Dedifferentiated amniotic fluid mesenchymal stem cell (primary cell): ENCODE data around the gene NFYC.

ENCODE experiments used
- DNase-seq: peaks from one replicate; pipeline ENCODE4 v3.0.0-alpha.2; 2016; ENCODE audit errors: extremely low spot score

NFYC gene

GRCh38 chr1:40796939-40797667 lies 105.6 kb downstream of the NFYC start:
- DNase-seq, result no peak

- DNase-seq, result no peak
Measured at GRCh38 chr1:40797668-40798010, 106.1 kb downstream of the NFYC start.

- no peak for DNase-seq
Measured at GRCh38 chr1:40798366-40799281, 107.1 kb downstream of the NFYC start.

GRCh38 chr1:40799351-40799867 lies 107.9 kb downstream of the NFYC start:
- no peak for DNase-seq

DNA sequence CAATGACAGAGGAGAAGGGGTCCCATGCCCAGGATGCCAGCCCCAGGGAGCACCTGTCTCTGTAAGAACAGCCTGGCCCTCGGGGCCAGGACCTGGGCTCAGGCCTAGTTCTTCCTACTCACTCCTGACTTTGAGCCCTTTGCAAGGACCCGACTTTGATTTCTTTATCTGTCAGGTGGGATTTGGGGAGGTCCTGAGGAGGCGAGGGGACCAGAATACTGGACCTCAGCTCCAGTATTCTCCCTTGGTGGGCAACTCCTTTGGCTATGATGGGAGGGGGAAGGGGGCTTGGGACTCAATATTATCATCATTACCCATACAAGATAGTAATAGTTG lies 110.2 kb downstream of the NFYC start:
- no peak for DNase-seq

GRCh38 chr1:40802078-40802741 lies 110.7 kb downstream of the NFYC start:
- DNase-seq, result no peak

DNA sequence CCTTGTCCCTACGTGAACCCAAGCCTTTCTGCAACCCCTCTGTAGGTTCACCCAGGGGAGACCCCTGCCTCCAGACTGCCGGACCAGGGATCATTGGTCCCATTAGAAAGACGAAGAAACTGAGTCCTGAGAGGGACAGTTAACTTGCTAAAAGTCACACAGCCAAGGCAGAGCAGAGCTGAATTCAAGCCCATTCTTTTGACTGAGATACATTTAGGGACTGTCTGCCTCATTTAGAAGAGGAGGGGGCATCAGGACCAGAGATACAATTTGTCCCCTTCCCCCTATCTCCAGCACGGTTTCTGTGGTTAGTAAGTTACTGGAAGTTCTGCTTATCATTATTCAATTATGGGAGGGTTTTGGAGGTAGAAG lies 111.2 kb downstream of the NFYC start:
- no peak for DNase-seq

GRCh38 chr1:40803447-40803846 lies 111.9 kb downstream of the NFYC start:
- DNase-seq, result no peak

DNA sequence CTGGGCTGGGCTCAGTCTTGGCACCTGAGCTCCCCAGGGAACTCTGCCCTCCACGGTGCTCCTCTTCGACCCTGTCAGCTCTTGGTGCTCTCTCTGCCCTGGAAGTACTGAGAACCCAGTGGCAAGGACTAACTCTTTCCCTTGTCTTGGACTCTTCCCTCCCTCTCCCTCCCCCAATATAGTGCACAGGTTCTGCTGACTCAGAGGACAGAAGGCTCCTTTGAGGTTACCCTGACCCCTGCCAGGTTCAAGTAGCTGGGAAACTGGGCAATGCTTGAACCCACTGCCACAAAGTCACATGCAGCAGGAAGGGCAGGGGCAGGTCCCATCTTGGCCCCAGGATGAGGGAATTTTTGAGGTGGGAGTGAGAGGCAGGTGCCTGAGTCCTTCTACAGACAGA lies 112.4 kb downstream of the NFYC start:
- DNase-seq, result no peak

DNA sequence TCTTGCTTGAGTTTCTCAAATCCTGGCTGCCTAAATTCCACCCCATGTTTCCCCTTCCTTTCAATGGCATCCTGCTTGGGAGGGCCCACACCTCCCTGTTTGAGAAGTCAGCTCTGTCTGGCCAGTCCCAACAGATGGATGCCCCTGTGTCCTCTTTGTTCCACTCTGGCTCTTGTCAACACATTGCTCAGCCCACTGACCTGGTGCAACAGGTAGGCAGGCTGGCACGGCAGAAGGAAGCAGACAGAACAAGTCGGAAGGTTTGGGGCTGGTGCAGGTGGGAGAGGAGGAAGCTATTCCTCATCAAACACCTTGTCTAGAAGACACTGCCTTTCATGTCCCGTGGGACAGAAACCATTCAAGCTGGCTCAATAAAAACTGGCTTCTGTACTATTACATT lies 114.7 kb downstream of the NFYC start:
- DNase-seq, result no peak

- no peak for DNase-seq
Measured at GRCh38 chr1:40806731-40807695, 115.5 kb downstream of the NFYC start.

GRCh38 chr1:40808002-40808401 lies 116.5 kb downstream of the NFYC start:
- DNase-seq, result no peak

DNA sequence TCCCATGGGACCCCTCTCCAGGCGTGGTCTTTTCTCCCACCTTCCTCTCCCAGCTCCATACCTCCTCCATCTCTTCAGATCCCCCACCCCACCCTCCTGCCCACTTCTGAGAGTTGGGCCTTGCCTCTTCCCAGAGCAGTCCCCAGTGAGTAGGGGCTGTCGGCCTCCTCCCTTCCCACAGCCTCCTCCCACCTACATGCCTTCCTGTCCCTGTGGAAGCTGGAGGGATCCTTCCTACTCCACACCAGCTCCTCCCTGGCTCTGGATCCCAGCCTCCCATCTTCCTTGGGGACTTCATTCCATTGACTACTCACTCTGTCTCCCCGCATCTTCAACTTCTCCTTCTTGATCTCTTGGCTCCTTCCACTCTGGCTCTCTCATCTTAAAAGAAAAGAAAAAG lies 116.9 kb downstream of the NFYC start:
- no peak for DNase-seq

DNA sequence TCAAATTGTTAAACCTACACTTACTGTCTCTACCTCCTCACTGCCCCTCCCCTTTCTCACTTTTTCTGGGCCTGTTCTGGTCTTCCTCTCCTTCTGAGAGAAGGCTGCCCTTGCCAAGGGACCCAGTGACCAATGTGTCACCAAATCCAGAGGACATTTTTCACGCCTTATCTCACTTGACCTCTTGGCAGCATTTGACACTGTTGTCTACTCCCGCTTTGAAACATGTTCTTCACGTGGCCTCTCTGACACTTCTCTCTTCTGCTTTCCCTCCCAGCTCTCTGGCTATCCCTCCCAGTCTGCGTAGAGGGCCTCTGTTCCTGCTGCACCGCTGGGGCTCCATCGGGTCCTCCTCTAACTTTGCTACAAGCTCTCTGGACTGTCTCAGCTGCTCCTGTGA lies 117.4 kb downstream of the NFYC start:
- no peak for DNase-seq

GRCh38 chr1:40810927-40811326 lies 119.4 kb downstream of the NFYC start:
- DNase-seq, result no peak

GRCh38 chr1:40815420-40815819 lies 123.9 kb downstream of the NFYC start:
- no peak for DNase-seq

DNA sequence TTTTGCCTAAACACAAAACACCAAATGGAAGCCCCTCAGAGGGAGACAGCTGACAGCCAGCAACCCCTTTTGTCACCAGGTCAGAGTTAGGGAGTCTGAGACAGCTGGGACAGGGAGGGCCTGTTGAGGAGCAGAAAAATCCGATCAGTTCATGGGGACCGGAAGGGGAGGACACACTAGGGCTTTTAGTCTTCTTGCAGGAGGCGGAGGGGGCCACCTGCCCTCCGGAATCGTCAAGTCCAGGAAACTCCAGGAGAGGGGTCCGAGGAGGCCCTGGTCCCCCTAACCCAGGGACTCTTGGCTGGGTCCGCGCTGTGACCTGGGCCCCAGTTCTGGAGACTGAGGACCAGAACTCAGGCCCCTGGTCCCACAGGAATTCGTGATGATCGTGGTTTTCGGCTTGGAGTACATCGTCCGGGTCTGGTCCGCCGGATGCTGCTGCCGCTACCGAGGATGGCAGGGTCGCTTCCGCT lies 126.3 kb downstream of the NFYC start:
- DNase-seq, result no peak

GRCh38 chr1:40818264-40818961 lies 126.9 kb downstream of the NFYC start:
- no peak for DNase-seq

DNA sequence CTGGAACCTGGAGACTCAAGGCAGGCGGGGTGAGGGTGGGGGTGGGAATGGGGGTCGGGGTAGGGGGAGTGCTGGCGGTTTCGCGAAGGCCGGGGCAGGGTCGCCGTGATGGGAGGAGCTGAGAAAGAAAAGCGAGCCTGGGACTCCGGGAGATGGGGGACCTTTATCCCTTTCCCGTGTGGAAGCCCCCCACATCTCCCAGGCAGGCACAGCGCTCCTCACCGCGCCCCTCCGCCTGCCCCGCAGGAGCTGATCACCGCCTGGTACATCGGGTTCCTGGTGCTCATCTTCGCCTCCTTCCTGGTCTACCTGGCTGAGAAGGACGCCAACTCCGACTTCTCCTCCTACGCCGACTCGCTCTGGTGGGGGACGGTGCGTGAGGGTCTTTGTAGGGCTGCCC lies 127.6 kb downstream of the NFYC start:
- no peak for DNase-seq

DNA sequence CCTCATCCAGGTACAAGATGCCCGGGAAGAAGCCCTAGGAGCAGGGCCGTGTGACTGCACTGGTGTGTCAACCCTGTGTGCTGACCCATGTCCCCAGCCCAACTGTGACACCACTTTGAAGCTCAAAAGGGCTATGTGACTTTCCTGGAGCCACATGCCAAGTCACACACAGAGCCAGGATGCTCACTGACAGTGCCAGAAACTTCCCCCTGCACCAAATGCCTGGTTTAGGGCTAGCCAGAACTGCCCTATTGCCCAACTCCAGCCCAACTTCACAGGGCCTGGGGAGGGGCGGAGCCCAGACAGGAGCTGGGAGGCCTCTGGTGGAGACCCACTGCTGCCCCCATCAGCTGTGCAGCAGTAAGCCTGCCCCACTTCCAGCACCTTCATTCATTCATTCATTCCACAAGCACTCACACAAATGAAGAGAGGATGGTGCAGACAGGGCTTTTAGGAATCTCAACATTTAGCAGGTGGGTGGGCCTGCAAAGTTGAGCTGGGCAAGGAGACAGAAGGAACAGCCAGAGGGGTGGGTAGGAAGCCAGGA lies 128.8 kb downstream of the NFYC start:
- DNase-seq, result no peak
